HepG2 (cell line): ENCODE data around the gene INPP5K. TPM values are rescaled to one million over a fixed set of nuclear protein-coding genes. Genes with fewer than 3 reads are reported as not detected.

Experiments
- BCL3 ChIP-seq: sonication (generic); formaldehyde crosslinking; IDR thresholded peaks from 2 replicates; pipeline ENCODE4 v1.5.1; 2020; ENCODE audit warnings: mild to moderate bottlenecking, missing genetic modification reagents, moderate library complexity
- CREB1 ChIP-seq, 2 experiments: fragments of 450-650 bp in 1 of 2; IDR thresholded peaks; 2 replicates each; pipeline ENCODE4 v1.6.1; 2016 to 2017; ENCODE audit warnings: control low read depth in 1 of 2, mild to moderate bottlenecking in 1 of 2, missing compliant biosample characterization in 1 of 2, missing genetic modification characterization in 1 of 2
- GRHL1 ChIP-seq: sonication (generic); formaldehyde crosslinking; conservative IDR thresholded peaks from 2 replicates; pipeline ENCODE4 v1.8.0; 2022; ENCODE audit warnings: missing genetic modification reagents
- MXD4 ChIP-seq: IDR thresholded peaks from 2 replicates; pipeline ENCODE4 v1.6.1; 2016; ENCODE audit warnings: mild to moderate bottlenecking, missing biosample characterization, missing genetic modification reagents
- MXI1 ChIP-seq: IDR thresholded peaks from 3 replicates; pipeline ENCODE4 v1.6.1; 2012; ENCODE audit warnings: low read depth, low read length, inconsistent platforms, borderline replicate concordance
- NR2F6 ChIP-seq, 2 experiments: IDR thresholded peaks; 2 replicates each; pipeline ENCODE4 v1.6.1; 2016; ENCODE audit warnings: antibody characterized with exemption in 1 of 2, mild to moderate bottlenecking in 1 of 2
- PATZ1 ChIP-seq: sonication (generic); formaldehyde crosslinking; IDR thresholded peaks from 2 replicates; pipeline ENCODE4 v1.4.0; 2020; ENCODE audit warnings: missing genetic modification reagents
- SATB2 ChIP-seq: sonication (generic); formaldehyde crosslinking; IDR thresholded peaks from 2 replicates; pipeline ENCODE4 v1.5.0; 2020; ENCODE audit warnings: missing genetic modification reagents
- SCMH1 ChIP-seq: sonication (generic); formaldehyde crosslinking; IDR thresholded peaks from 2 replicates; pipeline ENCODE4 v1.9.0; 2021; ENCODE audit warnings: missing genetic modification reagents, mild to moderate bottlenecking, borderline replicate concordance
- ZFP36 ChIP-seq: fragments of 150-350 bp; IDR thresholded peaks from 2 replicates; pipeline ENCODE4 v1.6.1; 2018; ENCODE audit warnings: borderline replicate concordance, low read length, low read depth; ENCODE audit not compliant: partially characterized antibody
- ZFP62 ChIP-seq: sonication (generic); formaldehyde crosslinking; IDR thresholded peaks from 2 replicates; pipeline ENCODE4 v1.4.0; 2020; ENCODE audit warnings: missing genetic modification reagents
- ZNF253 ChIP-seq: sonication (generic); formaldehyde crosslinking; IDR thresholded peaks from 2 replicates; pipeline ENCODE4 v1.8.0; 2022; ENCODE audit warnings: mild to moderate bottlenecking, missing genetic modification reagents, borderline replicate concordance
- ZNF563 ChIP-seq: sonication (generic); formaldehyde crosslinking; IDR thresholded peaks from 2 replicates; pipeline ENCODE4 v1.8.0; 2022; ENCODE audit warnings: mild to moderate bottlenecking, moderate library complexity, missing genetic modification reagents
- ZNF646 ChIP-seq: sonication (generic); formaldehyde crosslinking; IDR thresholded peaks from 2 replicates; pipeline ENCODE4 v1.9.0; 2021; ENCODE audit warnings: mild to moderate bottlenecking, missing genetic modification reagents
- ZNF816 ChIP-seq: sonication (generic); formaldehyde crosslinking; IDR thresholded peaks from 2 replicates; pipeline ENCODE4 v1.8.0; 2022; ENCODE audit warnings: missing genetic modification reagents, mild to moderate bottlenecking, borderline replicate concordance
- ZNF83 ChIP-seq: sonication (generic); formaldehyde crosslinking; IDR thresholded peaks from 2 replicates; pipeline ENCODE4 v1.4.0; 2020; ENCODE audit warnings: missing genetic modification reagents, mild to moderate bottlenecking, borderline replicate concordance
- polyA plus RNA-seq, 8 experiments: library from polyadenylated mRNA; depleted of rRNA in 3 of 8; stranded (reverse) in 7 of 8; unstranded in 1 of 8; fragments of >200 nt; fragmentation: Illumina TruSeq in 4 of 8; extraction: Trizol in 4 of 8; gene quantifications; 2 replicates each; pipeline versions ENCODE4 v1.2.1 to v1.2.3, GENCODE V29; 2011 to 2016; ENCODE audit warnings: low read depth in 4 of 8, missing spikeins in 1 of 8, mixed read lengths in 1 of 8; ENCODE audit not compliant: insufficient read depth in 1 of 8
- total RNA-seq, 5 experiments: library from RNA; depleted of rRNA; stranded (reverse); fragments of >200 nt; fragmentation: Illumina TruSeq; extraction: Trizol; gene quantifications; 2 replicates each; pipeline ENCODE4 v1.2.3, GENCODE V29; 2016; ENCODE audit warnings: low read depth in 1 of 5

The INPP5K gene
- total and polyA plus RNA-seq, 2 of the 13 experiments (the other 11 are each of a cell fraction or from before 2014, with no cell fraction given) = 4.8 to 9.6 TPM

GRCh38 chr17:1455797-1456599 is 60.4 kb downstream of the INPP5K start, which contains the start of gene CRK (continued):
- peak; percentile 67 for TF ChIP-seq ZNF563 (CRISPR knock-in tag)
- no peak for TF ChIP-seq ZFP62 (CRISPR knock-in tag)
- TF ChIP-seq SATB2 (CRISPR knock-in tag) = no peak
- peak; percentile 82 for TF ChIP-seq CREB1 (IDR thresholded peaks at IDR 0.05)
- peak; percentile 93 for TF ChIP-seq CREB1 (CRISPR knock-in tag; IDR thresholded peaks at IDR 0.05)
- no peak for TF ChIP-seq ZNF83 (CRISPR knock-in tag)
- TF ChIP-seq ZNF253 (CRISPR knock-in tag) = no peak
- TF ChIP-seq MXI1 = peak; percentile 74; the same call in 1 of the 3 replicates
- 0 out of 2 replicates have a peak, but pooled peaks have one; percentile 25 for TF ChIP-seq MXD4 (CRISPR knock-in tag)
- peak; percentile 37 for TF ChIP-seq PATZ1 (CRISPR knock-in tag)
- no peak; the same call in none of the 2 replicates for TF ChIP-seq BCL3 (CRISPR knock-in tag)
- 0 out of 2 replicates have a peak, but pooled peaks have one; percentile 16 for TF ChIP-seq ZNF816 (CRISPR knock-in tag)
- TF ChIP-seq SCMH1 (CRISPR knock-in tag) = no peak
- TF ChIP-seq GRHL1 (CRISPR knock-in tag) = no peak
- TF ChIP-seq ZFP36 = peak; percentile 3
- no peak for TF ChIP-seq ZNF646 (CRISPR knock-in tag)
- TF ChIP-seq NR2F6 (IDR thresholded peaks at IDR 0.05) = no peak
- TF ChIP-seq NR2F6 (CRISPR knock-in tag; IDR thresholded peaks at IDR 0.05) = peak; percentile 7; the same call in 1 of the 2 replicates
